Upper lobe of left lung (tissue), 6 donors: ENCODE measurements around the gene TMEM154. TPM values are rescaled to one million over a fixed set of nuclear protein-coding genes. Genes with fewer than 3 reads are reported as not detected.

Experiments used
- ATAC-seq, 2 donors: fragments of 200-7000 bp; cut with Tn5 transposase; one replicate each; pipeline ENCODE4 v1.9.1; 2022; ENCODE audit warnings: mild to moderate bottlenecking in 2 of 2, moderate library complexity in 2 of 2; ENCODE audit not compliant: low FRiP score in 2 of 2
- DNase-seq, 2 donors: peaks; one replicate each; pipeline ENCODE4 v3.0.0-alpha.2; 2019 to 2020
- H3K27ac ChIP-seq, 4 donors: fragments of 200-600 bp; sonication (generic); one replicate each; pipeline ENCODE4 v1.5.1; 2016 to 2019
- H3K27me3 ChIP-seq, 4 donors: fragments of 200-600 bp; sonication (generic); one replicate each; pipeline ENCODE4 v1.5.1; 2017 to 2019
- H3K36me3 ChIP-seq, 4 donors: fragments of 200-600 bp; sonication (generic); one replicate each; pipeline ENCODE4 v1.5.1; 2016 to 2019
- H3K4me1 ChIP-seq, 4 donors: fragments of 200-600 bp; sonication (generic); one replicate each; pipeline ENCODE4 v1.5.1; 2018 to 2019
- H3K4me3 ChIP-seq, 4 donors: fragments of 200-600 bp; sonication (generic); one replicate each; pipeline ENCODE4 v1.5.1; 2017 to 2019; ENCODE audit warnings: mild to moderate bottlenecking in 2 of 4, moderate library complexity in 1 of 4
- H3K9me3 ChIP-seq, 4 donors: fragments of 200-600 bp; sonication (generic); one replicate each; pipeline ENCODE4 v1.5.1; 2018 to 2019
- EP300 ChIP-seq, 4 donors: sonication (generic); formaldehyde crosslinking; IDR thresholded peaks; one replicate each; pipeline ENCODE4 v1.5.1; 2017; ENCODE audit warnings: antibody characterized with exemption in 4 of 4, control low read depth in 2 of 4
- POLR2A ChIP-seq, 4 donors: fragments of 450-650 bp; IDR thresholded peaks; one replicate each; pipeline ENCODE4 v1.5.1; 2016 to 2017; ENCODE audit warnings: antibody characterized with exemption in 4 of 4, mild to moderate bottlenecking in 2 of 4
- POLR2AphosphoS5 ChIP-seq, 2 donors: sonication (generic); formaldehyde crosslinking; IDR thresholded peaks; one replicate each; pipeline ENCODE4 v1.5.1; 2017; ENCODE audit warnings: antibody characterized with exemption in 2 of 2
- WGBS, 2 donors: methylation state at CpG; one replicate each; pipeline ENCODE4 v1.1.5; 2017 to 2018; 5-methylcytosine and 5-hydroxymethylcytosine counted together
- total RNA-seq, 6 donors: library from RNA; depleted of rRNA in 4 of 6; stranded (reverse); fragments of >200 nt in 4 of 6; gene quantifications; one replicate each; pipeline versions ENCODE4 v1.1.0 to v1.2.1, GENCODE V29; 2016 to 2021
- TF ChIP-seq, protein P1 (sequence below), 6 experiments: fragments of 450-650 bp in 4 of 6; fragments of 200-600 bp in 2 of 6; sonication (generic) in 2 of 6; IDR thresholded peaks; one replicate each; pipeline ENCODE4 v1.5.1; 2016 to 2019; ENCODE audit warnings: antibody characterized with exemption in 6 of 6
- donor health status: DM: no; HTN: no; CAD: no; lungs with moderate emphysema.
- donor health status: DM: no; HTN: yes; CAD: no; lungs with severe emphysema.

TMEM154 gene
- total RNA-seq, 6 donors from 2014 or later, result 2.4 to 18.7 (median 6.0) TPM

DNA sequence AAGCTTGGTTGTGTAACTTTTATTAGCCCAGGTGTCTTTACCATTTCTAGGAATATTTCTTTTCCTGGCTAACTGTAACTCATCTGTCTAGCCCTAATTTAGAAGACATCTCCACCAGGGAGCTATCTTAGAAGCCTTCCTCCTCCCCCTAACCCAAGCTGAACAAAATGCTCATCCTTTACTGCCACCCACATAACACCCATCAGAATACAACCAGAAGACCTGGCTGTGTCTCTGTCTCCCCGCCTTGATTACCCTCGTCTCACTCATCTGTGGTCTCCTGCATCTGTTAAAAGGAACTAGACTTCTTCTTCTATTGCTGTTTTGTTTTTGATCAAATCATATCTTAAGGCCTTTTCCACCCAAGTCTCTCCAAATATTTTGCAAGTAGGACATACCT, 4.8 kb upstream of the TMEM154 start:
- no peak overlapping the region for H3K27ac ChIP-seq
- peaks cover 0 to 8% (median 0%) of the 10 kb centered on the region in 4 donors for H3K4me1 ChIP-seq
- H3K36me3 ChIP-seq, result no peaks in the 10 kb centered on the region
- DNase-seq, result no peak
- H3K9me3 ChIP-seq, result no peaks in the 10 kb centered on the region
- no peak overlapping the region for H3K4me3 ChIP-seq
- 71 to 87% methylated on average over 2 of the region's 2 CpGs for WGBS, 2 donors
- no peak for TF ChIP-seq POLR2AphosphoS5 (IDR thresholded peaks at IDR 0.05)
- no peak for TF ChIP-seq POLR2A (IDR thresholded peaks at IDR 0.05)
- TF ChIP-seq, protein P1, sequence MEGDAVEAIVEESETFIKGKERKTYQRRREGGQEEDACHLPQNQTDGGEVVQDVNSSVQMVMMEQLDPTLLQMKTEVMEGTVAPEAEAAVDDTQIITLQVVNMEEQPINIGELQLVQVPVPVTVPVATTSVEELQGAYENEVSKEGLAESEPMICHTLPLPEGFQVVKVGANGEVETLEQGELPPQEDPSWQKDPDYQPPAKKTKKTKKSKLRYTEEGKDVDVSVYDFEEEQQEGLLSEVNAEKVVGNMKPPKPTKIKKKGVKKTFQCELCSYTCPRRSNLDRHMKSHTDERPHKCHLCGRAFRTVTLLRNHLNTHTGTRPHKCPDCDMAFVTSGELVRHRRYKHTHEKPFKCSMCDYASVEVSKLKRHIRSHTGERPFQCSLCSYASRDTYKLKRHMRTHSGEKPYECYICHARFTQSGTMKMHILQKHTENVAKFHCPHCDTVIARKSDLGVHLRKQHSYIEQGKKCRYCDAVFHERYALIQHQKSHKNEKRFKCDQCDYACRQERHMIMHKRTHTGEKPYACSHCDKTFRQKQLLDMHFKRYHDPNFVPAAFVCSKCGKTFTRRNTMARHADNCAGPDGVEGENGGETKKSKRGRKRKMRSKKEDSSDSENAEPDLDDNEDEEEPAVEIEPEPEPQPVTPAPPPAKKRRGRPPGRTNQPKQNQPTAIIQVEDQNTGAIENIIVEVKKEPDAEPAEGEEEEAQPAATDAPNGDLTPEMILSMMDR (IDR thresholded peaks at IDR 0.05), result no peak
- TF ChIP-seq EP300 (IDR thresholded peaks at IDR 0.05), result no peak
- H3K27me3 ChIP-seq, result no peaks in the 10 kb centered on the region
- ATAC-seq, result no peak

DNA sequence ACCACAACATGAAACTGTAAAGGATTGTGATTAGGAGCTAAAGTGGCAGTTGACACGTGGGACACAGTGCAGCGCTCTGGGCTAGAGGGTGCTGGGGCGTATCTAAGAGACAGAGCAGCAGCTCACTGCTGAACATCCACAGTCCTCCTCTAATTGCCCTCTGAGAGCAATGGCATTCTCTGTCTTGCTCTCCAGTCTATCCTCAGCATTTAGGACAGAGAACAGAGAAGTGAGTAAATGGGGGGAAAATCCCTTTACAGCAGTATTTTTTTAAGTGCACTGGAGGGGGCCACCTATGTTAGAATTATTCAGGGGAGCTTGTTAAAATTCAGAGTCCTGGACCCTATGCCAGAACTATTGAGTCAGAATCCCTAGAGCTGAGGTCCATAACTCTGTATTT, 4.2 kb upstream of the TMEM154 start:
- TF ChIP-seq, protein P1 (IDR thresholded peaks at IDR 0.05), result no peak
- TF ChIP-seq POLR2A (IDR thresholded peaks at IDR 0.05), result no peak
- no peak for TF ChIP-seq POLR2AphosphoS5 (IDR thresholded peaks at IDR 0.05)
- TF ChIP-seq EP300 (IDR thresholded peaks at IDR 0.05), result no peak
- Histone ChIP-seq H3K4me1 (peaks cover 0 to 13% (median 2%) of the 10 kb centered on the region in 4 donors), H3K4me3 (no peak overlapping the region), H3K27me3 (no peaks in the 10 kb centered on the region), H3K27ac (no peak overlapping the region), H3K9me3 (no peaks in the 10 kb centered on the region), H3K36me3 (no peaks in the 10 kb centered on the region)
- WGBS, 2 donors, result 64 to 95% methylated on average over 3 of the region's 3 CpGs
- DNase-seq (no peak), ATAC-seq (no peak)

GRCh38 chr4:152682143-152682941, 2.5 kb upstream of the TMEM154 start:
- Histone ChIP-seq H3K9me3 (no peaks in the 10 kb centered on the region), H3K27me3 (no peaks in the 10 kb centered on the region), H3K4me3 (no peak overlapping the region), H3K4me1 (peaks cover 0 to 18% (median 4%) of the 10 kb centered on the region in 4 donors), H3K27ac (no peak overlapping the region), H3K36me3 (no peaks in the 10 kb centered on the region)
- DNase-seq (no peak), ATAC-seq (no peak)
- 77 to 78% methylated on average over 8 to 9 of the region's 9 CpGs for WGBS, 2 donors
- no peak for TF ChIP-seq EP300 (IDR thresholded peaks at IDR 0.05)
- no peak for TF ChIP-seq POLR2AphosphoS5 (IDR thresholded peaks at IDR 0.05)
- TF ChIP-seq POLR2A (IDR thresholded peaks at IDR 0.05), result no peak
- TF ChIP-seq, protein P1 (IDR thresholded peaks at IDR 0.05), result no peak

DNA sequence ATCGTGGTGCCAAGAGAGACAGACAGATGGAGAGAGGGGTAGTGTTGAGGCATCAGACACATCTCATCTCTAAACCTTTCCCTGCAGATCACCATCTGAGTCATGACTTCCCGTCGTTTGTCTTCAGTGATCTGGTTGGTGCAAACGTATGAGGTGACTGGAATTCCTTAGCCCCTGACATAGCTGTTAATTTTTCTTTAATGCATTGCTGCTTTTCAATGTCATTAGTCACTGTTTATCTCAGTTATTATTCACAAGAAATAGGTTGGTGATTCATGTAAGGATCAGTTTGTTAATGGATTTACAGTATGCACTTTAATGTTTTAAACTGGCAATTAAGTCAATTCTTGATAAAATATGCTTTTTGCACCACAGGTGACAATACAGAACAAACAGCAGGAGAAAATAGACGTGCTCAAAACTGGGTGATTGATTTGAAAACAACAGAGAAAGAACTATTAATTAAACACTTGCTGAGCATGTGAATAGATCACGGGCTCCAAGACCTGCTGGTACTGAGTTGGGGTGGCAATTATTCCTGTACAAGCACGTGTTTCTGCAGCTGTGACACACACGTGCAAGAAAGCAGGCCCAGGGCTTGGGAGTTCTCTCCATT, 1.3 kb upstream of the TMEM154 start:
- no peaks in the 10 kb centered on the region for H3K36me3 ChIP-seq
- TF ChIP-seq, protein P1 (IDR thresholded peaks at IDR 0.05), result no peak
- no peaks in the 10 kb centered on the region for H3K9me3 ChIP-seq
- no peaks in the 10 kb centered on the region for H3K27me3 ChIP-seq
- H3K4me1 ChIP-seq, result peaks cover 0 to 18% (median 4%) of the 10 kb centered on the region in 4 donors
- H3K4me3 ChIP-seq, result no peak overlapping the region
- 77 to 79% methylated on average over 8 of the region's 8 CpGs for WGBS, 2 donors
- DNase-seq (no peak), ATAC-seq (no peak)
- H3K27ac ChIP-seq, result no peak overlapping the region
